CD4-positive, alpha-beta T cell treated with Interleukin-1 beta for 1 hour (primary cell): ENCODE measurements around the gene WNT9A.
"Not testable (repeated sequence)": the region's sequence is repeated elsewhere in the genome, so short reads cannot be mapped to it uniquely, and the experiment has no call there.

Experiments
- DNase-seq, 2 donors: peaks; one replicate each; pipeline ENCODE4 v3.0.0-alpha.2; 2020 to 2022

WNT9A gene

GRCh38 chr1:227883641-227884301, 64.0 kb downstream of the WNT9A start:
- no peak for DNase-seq

DNA sequence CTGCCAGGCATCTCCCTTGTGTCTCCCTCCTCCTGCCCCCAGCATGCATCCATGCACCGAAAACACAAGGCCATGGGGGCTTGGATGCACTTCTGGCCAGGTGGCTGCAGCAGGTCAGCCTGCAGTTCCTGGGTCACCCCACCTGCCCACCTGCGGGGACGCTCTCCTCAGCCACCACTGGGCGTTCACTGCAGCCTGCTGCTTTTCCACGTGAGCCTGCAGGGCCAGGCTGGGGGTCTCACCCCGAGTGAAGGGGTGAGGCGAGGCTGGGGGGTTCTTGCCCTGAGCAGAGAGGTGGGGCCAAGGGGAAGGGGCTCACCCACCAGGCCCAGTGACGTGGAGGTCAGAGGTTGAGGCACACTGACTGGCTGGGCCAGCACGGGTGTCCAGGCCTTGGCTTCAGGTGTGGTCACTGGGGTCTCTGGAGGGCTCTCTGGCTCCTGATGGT, 64.6 kb downstream of the WNT9A start:
- DNase-seq = no peak

DNA sequence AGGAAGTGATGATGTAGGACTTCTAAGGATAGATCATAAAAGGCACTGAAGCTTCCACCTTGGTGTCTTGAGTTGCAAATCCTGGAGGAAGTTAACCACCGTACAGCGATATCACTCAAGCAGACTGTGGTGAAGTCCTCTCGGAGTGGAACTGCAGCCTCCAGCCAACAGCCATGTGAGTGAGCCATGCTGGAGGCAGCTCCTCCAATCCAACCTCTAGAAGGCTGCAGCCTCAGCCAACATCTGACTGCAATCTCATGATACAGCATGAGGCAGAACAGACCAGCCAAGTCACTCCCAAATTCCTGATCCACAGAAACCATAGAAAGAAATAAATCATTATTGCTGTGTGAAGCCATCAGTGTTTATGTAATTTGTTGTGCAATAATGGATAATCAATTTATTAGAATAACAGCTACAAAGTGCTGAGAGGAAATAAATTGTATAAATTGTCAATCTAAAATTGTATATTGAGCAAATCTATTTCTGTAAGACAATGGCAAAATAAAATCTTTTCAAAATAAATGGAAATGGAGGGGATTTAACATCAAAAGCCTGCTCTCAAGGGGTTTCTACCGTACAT, 67.3 kb downstream of the WNT9A start:
- DNase-seq = no peak

- not testable (repeated sequence) for DNase-seq
Measured at GRCh38 chr1:227877810-227878209, 69.9 kb downstream of the WNT9A start.

- DNase-seq = not testable (repeated sequence)
Measured at GRCh38 chr1:227871892-227872291, 75.8 kb downstream of the WNT9A start.

GRCh38 chr1:227870366-227870765, 77.4 kb downstream of the WNT9A start:
- DNase-seq = no peak

DNA sequence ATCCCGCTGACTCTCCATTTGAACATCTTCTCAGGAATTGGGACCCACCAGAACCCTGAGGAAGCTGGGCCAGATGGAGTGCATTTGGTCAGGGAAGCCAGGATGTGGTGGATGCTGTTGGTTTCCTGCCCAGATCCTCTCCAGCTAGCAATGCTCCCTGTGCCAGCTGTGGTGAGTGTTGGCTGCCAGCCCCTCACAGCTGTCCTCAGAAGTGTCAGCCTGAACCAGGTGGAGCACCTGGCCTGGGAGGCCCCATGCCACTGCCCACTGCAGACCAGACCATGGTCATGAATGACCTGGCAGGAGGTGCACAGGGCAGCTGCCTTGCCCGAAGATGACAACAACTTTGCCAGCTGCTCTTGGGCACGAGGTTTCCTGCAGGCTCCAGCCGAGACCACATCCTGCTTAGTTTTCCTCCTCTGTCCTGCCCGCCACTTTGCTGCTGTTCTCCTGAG, 77.9 kb downstream of the WNT9A start:
- peak in 1 of 2 donors; percentile 21 for DNase-seq

DNA sequence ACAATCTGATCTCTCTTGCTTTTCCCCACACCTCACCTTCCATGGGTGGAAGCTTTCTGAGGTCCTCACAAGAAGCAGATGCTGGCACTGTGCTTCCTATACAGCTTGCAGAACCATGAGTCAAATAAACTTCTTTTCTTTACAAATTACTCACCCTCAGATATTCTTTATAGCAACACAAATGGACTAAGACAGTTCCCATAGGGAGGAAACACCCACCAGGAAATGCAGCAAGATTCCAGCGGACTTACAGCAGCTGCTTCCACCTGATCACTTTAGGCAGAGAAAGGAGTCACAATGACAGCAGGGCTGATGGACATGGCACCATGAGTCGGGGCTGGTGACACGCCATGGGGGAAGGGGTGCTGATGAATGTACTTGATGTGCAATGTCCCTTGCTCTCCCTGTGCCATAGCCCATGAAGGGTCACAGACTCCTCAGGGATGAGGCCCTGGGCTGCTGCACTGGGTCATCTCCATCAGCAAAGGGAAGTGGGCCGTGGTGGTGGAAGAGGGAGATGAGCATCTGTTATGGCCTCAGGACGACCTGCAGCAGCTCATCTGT, 78.4 kb downstream of the WNT9A start:
- DNase-seq = no peak
